HCT116 (cell line): Measurements from ENCODE around the gene CCDC92. TPM values are rescaled to one million over a fixed set of nuclear protein-coding genes. Genes with fewer than 3 reads are reported as not detected.

Source experiments
- ATAC-seq: fragments of 200-7000 bp; cut with Tn5 transposase; 2 replicates; pipeline ENCODE4 v1.9.1; 2020; ENCODE audit warnings: mild to moderate bottlenecking, moderate library complexity
- BruUV-seq: library from RNA; stranded (reverse); fragments of 400-500 nt; replicated peaks from 2 replicates; lab custom pipeline; 2021; lab: Mats Ljungman, UMichigan
- CTCF ChIA-PET: fragments of 300-600 bp; sonication (Branson Sonifier 250); formaldehyde crosslinking; loops from one replicate; lab custom pipeline; 2021; ENCODE audit warnings: antibody characterized with exemption; lab: Charles Lee
- POLR2A ChIA-PET: fragments of 300-600, 350-600 bp; sonication (Branson Sonifier 250); formaldehyde crosslinking; loops from one replicate; lab custom pipeline; 2021; ENCODE audit warnings: antibody characterized with exemption; lab: Charles Lee
- RAD21 ChIA-PET, 2 experiments: fragments of 300-600 bp; sonication (Branson Sonifier 250); formaldehyde crosslinking; loops; one replicate each; lab custom pipeline; 2023; ENCODE audit warnings: low total read pairs in 2 of 2; ENCODE audit not compliant: uncharacterized antibody in 2 of 2, unreplicated experiment in 2 of 2, low non-redundant PET in 1 of 2; lab: Charles Lee
- DNase-seq: peaks from one replicate; pipeline ENCODE4 v3.0.0-alpha.2; 2010; ENCODE audit warnings: low read depth, low spot score
- H2AFZ ChIP-seq: fragments of 200-600 bp; shearing (Covaris generic), sonication (generic); 2 replicates; pipeline ENCODE4 v1.6.1; 2017; ENCODE audit warnings: low read depth, mixed run types, mixed read lengths, antibody characterized with exemption, low read length; ENCODE audit not compliant: poor library complexity, severe bottlenecking
- H3K27ac ChIP-seq: 2 replicates; pipeline ENCODE4 v1.5.1; 2012; ENCODE audit warnings: low read depth, low read length
- H3K27me3 ChIP-seq: fragments of 200-600 bp; sonication (generic); 2 replicates; pipeline ENCODE4 v1.6.1; 2016; ENCODE audit warnings: mixed run types, low read length, mixed read lengths; ENCODE audit not compliant: insufficient read depth
- H3K36me3 ChIP-seq, 2 experiments: fragments of 200-500 bp in 1 of 2; fragments of 200-600 bp in 1 of 2; sonication (Bioruptor generic) in 1 of 2; sonication (generic) in 1 of 2; 2 replicates each; pipeline versions ENCODE4 v1.5.1 to v1.6.1; 2014 to 2016; ENCODE audit warnings: low read length in 2 of 2, inconsistent platforms in 1 of 2, mixed read lengths in 1 of 2, mixed run types in 1 of 2; ENCODE audit not compliant: insufficient read depth in 2 of 2, control insufficient read depth in 1 of 2
- H3K4me1 ChIP-seq, 2 experiments: fragments of 200-600 bp in 1 of 2; sonication (generic) in 1 of 2; 2 replicates each; pipeline versions ENCODE4 v1.5.1 to v1.6.1; 2012 to 2017; ENCODE audit warnings: low read length in 2 of 2, inconsistent platforms in 1 of 2, mild to moderate bottlenecking in 1 of 2, mixed read lengths in 1 of 2, mixed run types in 1 of 2, moderate library complexity in 1 of 2; ENCODE audit not compliant: insufficient read depth in 2 of 2, control insufficient read depth in 1 of 2
- H3K4me2 ChIP-seq: fragments of 200-600 bp; sonication (generic); 2 replicates; pipeline ENCODE4 v1.6.1; 2017; ENCODE audit warnings: mixed run types, low read length, mixed read lengths
- H3K4me3 ChIP-seq, 2 experiments: fragments of 200-600 bp in 1 of 2; sonication (generic) in 1 of 2; replicated peaks in 1 of 2; 2 replicates each; pipeline ENCODE4 v1.5.1; 2011 to 2016; ENCODE audit warnings: low read length in 2 of 2, control low read depth in 1 of 2, low read depth in 1 of 2, mild to moderate bottlenecking in 1 of 2, mixed read lengths in 1 of 2, mixed run types in 1 of 2
- H3K79me2 ChIP-seq: fragments of 200-600 bp; sonication (generic); 2 replicates; pipeline ENCODE4 v1.6.1; 2017; ENCODE audit warnings: mild to moderate bottlenecking, mixed run types, low read length, moderate library complexity, mixed read lengths; ENCODE audit not compliant: insufficient read depth
- H3K9ac ChIP-seq: fragments of 200-600 bp; sonication (generic); 2 replicates; pipeline ENCODE4 v1.6.1; 2016; ENCODE audit warnings: low read length, mixed read lengths
- H3K9me2 ChIP-seq: fragments of 200-600 bp; sonication (generic), shearing (Covaris generic); 2 replicates; pipeline ENCODE4 v1.6.1; 2017; ENCODE audit warnings: mixed run types, mild to moderate bottlenecking, moderate library complexity; ENCODE audit not compliant: insufficient read depth
- H3K9me3 ChIP-seq, 2 experiments: fragments of 200-500 bp in 1 of 2; fragments of 200-600 bp in 1 of 2; sonication (Bioruptor generic) in 1 of 2; sonication (generic) in 1 of 2; 2 replicates each; pipeline ENCODE4 v1.6.1; 2014 to 2017; ENCODE audit warnings: low read length in 2 of 2, mixed read lengths in 2 of 2, inconsistent platforms in 1 of 2, low read depth in 1 of 2, mild to moderate bottlenecking in 1 of 2, mixed run types in 1 of 2, moderate library complexity in 1 of 2; ENCODE audit not compliant: control insufficient read depth in 1 of 2, insufficient read depth in 1 of 2
- H4K20me1 ChIP-seq: fragments of 200-600 bp; sonication (generic), shearing (Covaris generic); 2 replicates; pipeline ENCODE4 v1.6.1; 2017; ENCODE audit warnings: mixed run types, mild to moderate bottlenecking, moderate library complexity; ENCODE audit not compliant: insufficient read depth
- ATF3 ChIP-seq: IDR thresholded peaks from 2 replicates; pipeline ENCODE4 v1.6.1; 2012
- CBX3 ChIP-seq: IDR thresholded peaks from 2 replicates; pipeline ENCODE4 v1.6.1; 2012; ENCODE audit warnings: low read depth
- CEBPB ChIP-seq: IDR thresholded peaks from 2 replicates; pipeline ENCODE4 v1.6.1; 2012; ENCODE audit warnings: low read depth
- CTCF ChIP-seq, 3 experiments: fragments of 200-600 bp in 1 of 3; sonication (generic) in 1 of 3; IDR thresholded peaks in 2 of 3; conservative IDR thresholded peaks in 1 of 3; 2 replicates each; pipeline ENCODE4 v1.5.1; 2012 to 2017; ENCODE audit warnings: low read depth in 2 of 3, low read length in 2 of 3, antibody characterized with exemption in 1 of 3, borderline replicate concordance in 1 of 3, control low read depth in 1 of 3, mild to moderate bottlenecking in 1 of 3, mixed read lengths in 1 of 3, mixed run types in 1 of 3, moderate library complexity in 1 of 3; ENCODE audit not compliant: insufficient read depth in 1 of 3
- ELF1 ChIP-seq: IDR thresholded peaks from 2 replicates; pipeline ENCODE4 v1.6.1; 2012; ENCODE audit warnings: low read depth, borderline replicate concordance
- EZH2phosphoT487 ChIP-seq: fragments of 200-600 bp; IDR thresholded peaks from 2 replicates; pipeline ENCODE4 v1.6.1; 2018; ENCODE audit warnings: antibody characterized with exemption, borderline replicate concordance
- MAX ChIP-seq: IDR thresholded peaks from 2 replicates; pipeline ENCODE4 v1.6.1; 2012
- POLR2AphosphoS5 ChIP-seq: IDR thresholded peaks from 2 replicates; pipeline ENCODE4 v1.6.1; 2011; ENCODE audit warnings: mild to moderate bottlenecking, low read depth, low read length, moderate library complexity
- RAD21 ChIP-seq: IDR thresholded peaks from 2 replicates; pipeline ENCODE4 v1.6.1; 2012; ENCODE audit warnings: low read depth, mild to moderate bottlenecking
- REST ChIP-seq: IDR thresholded peaks from 2 replicates; pipeline ENCODE4 v1.6.1; 2012; ENCODE audit warnings: low read depth
- SP1 ChIP-seq: IDR thresholded peaks from 2 replicates; pipeline ENCODE4 v1.6.1; 2012; ENCODE audit warnings: low read depth
- TCF7L2 ChIP-seq: IDR thresholded peaks from 2 replicates; pipeline ENCODE4 v1.7.0; 2011; ENCODE audit warnings: borderline replicate concordance, inconsistent platforms; ENCODE audit not compliant: insufficient read depth, insufficient read length; ENCODE audit errors: extremely low read depth
- YY1 ChIP-seq: IDR thresholded peaks from 2 replicates; pipeline ENCODE4 v1.6.1; 2011; ENCODE audit warnings: low read length, low read depth, moderate library complexity, mild to moderate bottlenecking; ENCODE audit not compliant: insufficient replicate concordance; ENCODE audit errors: extremely low read depth
- ZBTB33 ChIP-seq: IDR thresholded peaks from 2 replicates; pipeline ENCODE4 v1.6.1; 2011; ENCODE audit warnings: mild to moderate bottlenecking, low read length, moderate library complexity; ENCODE audit not compliant: insufficient replicate concordance; ENCODE audit errors: extremely low read depth
- ZFX ChIP-seq: fragments of 450-650 bp; IDR thresholded peaks from 2 replicates; pipeline ENCODE4 v1.6.1; 2017
- ZNF274 ChIP-seq: fragments of 200-500 bp; sonication (Bioruptor generic); IDR thresholded peaks from 2 replicates; pipeline ENCODE4 v1.6.1; 2014; ENCODE audit warnings: mild to moderate bottlenecking, low read depth, low read length, inconsistent platforms
- intact Hi-C: fragments of 100-400 bp; cut with micrococcal nuclease; formaldehyde crosslinking; loops from 2 replicates; pipeline ENCODE4 v1.10.0; 2022
- total RNA-seq: library from RNA; stranded (reverse); gene quantifications from one replicate; pipeline ENCODE4 v1.2.1, GENCODE V29; 2021; ENCODE audit not compliant: unreplicated experiment

CCDC92 gene
- total RNA-seq, 1 experiment from 2014 or later: 9.7 TPM

- Histone ChIP-seq H3K79me2 (peaks cover 29% of the 10 kb centered on the region), H3K36me3 (peaks cover 5 to 10% of the 10 kb centered on the region in 2 experiments; a peak in 2 of 4 replicates), H3K27ac (peak overlapping the region; percentile 70; the same call in 1 of the 2 replicates), H4K20me1 (no peaks in the 10 kb centered on the region), H3K9ac (peak overlapping the region; percentile 55), H3K9me3 (no peaks in the 10 kb centered on the region), H3K4me2 (peak overlapping the region; percentile 84), H2AFZ (no peak overlapping the region), H3K4me1 (peaks cover 10 to 15% of the 10 kb centered on the region in 2 experiments; a peak in 3 of 4 replicates), H3K4me3 (peak overlapping the region; percentile 65 to 68), H3K27me3 (no peaks in the 10 kb centered on the region), H3K9me2 (no peaks in the 10 kb centered on the region)
- TSS peak; percentile 56 for BruUV-seq
- intact Hi-C loops: loop anchor here (5.0 kb wide), 1 partner anchor 339 kb away; the partner anchor contains the start of genes EIF2B1 and GTF2H3
- TF ChIP-seq MAX: no peak
- TF ChIP-seq ZNF274: no peak
- no peak for TF ChIP-seq SP1
- no peak for TF ChIP-seq EZH2phosphoT487
- no peak for TF ChIP-seq YY1
- no peak for TF ChIP-seq ATF3
- no peak for TF ChIP-seq CEBPB
- no peak for TF ChIP-seq ELF1
- no peak for TF ChIP-seq POLR2AphosphoS5
- no peak for TF ChIP-seq CTCF (IDR thresholded peaks at IDR 0.05 in 2 of 3, conservative IDR thresholded peaks at IDR 0.05 in 1 of 3; ENCODE audit: borderline replicate concordance in 1 of 3, insufficient read depth in 1 of 3, low read depth in 2 of 3, low read length in 2 of 3)
- no peak for TF ChIP-seq REST
- no peak for TF ChIP-seq CBX3
- TF ChIP-seq ZBTB33: no peak
- TF ChIP-seq TCF7L2: no peak
- no peak for TF ChIP-seq RAD21
- TF ChIP-seq ZFX: no peak
- ChIA-PET CTCF (interaction anchor here (0.7 kb wide), 1 partner anchor 66 kb away, joined by 3 read pairs; no protein-coding TSS in a partner anchor), RAD21 (no interaction called here), POLR2A (no interaction called here)
- ATAC-seq (no peak), DNase-seq (no peak)
Observed at GRCh38 chr12:123971449-123971769, 1.2 kb downstream of the CCDC92 start.
